ENCODE results near the gene EPB41L3.

DNA sequence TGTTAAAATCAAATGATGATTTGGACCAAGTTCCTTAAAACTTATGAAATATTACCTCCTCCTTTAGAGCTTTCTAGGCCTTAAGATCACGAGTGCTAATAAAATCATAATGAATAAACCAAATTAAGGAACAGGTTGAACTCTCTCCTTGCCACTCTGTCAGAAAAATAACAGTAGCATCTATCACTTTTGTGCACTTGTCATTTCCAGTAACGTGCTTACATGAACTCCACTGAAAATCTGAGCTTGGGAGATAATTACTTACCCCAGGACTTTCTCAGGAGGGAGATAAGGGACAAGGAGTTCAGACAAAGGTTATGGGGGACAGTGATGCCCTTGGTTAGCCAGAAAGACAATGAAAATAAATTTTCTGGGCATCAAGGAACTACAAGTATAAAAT lies 36.0 kb downstream of the EPB41L3 start:
- TF ChIP-seq SIX5 (IDR thresholded peaks at IDR 0.05; ENCODE audit: low read depth, low read length, severe bottlenecking) (no peak), POLR2A (IDR thresholded peaks at IDR 0.05; ENCODE audit: low read depth, low read length) (no peak), RFX5 (IDR thresholded peaks at IDR 0.05; ENCODE audit: low read depth, low read length) (no peak), CEBPB (IDR thresholded peaks at IDR 0.05; ENCODE audit: borderline replicate concordance in 1 of 2, low read depth in 2 of 2, low read length in 2 of 2) (no peak), EZH2 (IDR thresholded peaks at IDR 0.05; ENCODE audit: borderline replicate concordance, control insufficient read depth, low read depth, low read length) (no peak), NRF1 (conservative IDR thresholded peaks at IDR 0.05; ENCODE audit: low read depth, low read length) (no peak), ETV6 (conservative IDR thresholded peaks at IDR 0.05 in 1 of 2, IDR thresholded peaks at IDR 0.05 in 1 of 2; ENCODE audit: borderline replicate concordance in 1 of 2, low read depth in 1 of 2) (no peak), RBBP5 (conservative IDR thresholded peaks at IDR 0.05) (no peak), POLR2AphosphoS5 (IDR thresholded peaks at IDR 0.05; ENCODE audit: low read length) (no peak), SREBF2 (IDR thresholded peaks at IDR 0.05; ENCODE audit: low read length) (no peak), PML (IDR thresholded peaks at IDR 0.05; ENCODE audit: low read length) (no peak)
- TF ChIP-seq, protein P1, sequence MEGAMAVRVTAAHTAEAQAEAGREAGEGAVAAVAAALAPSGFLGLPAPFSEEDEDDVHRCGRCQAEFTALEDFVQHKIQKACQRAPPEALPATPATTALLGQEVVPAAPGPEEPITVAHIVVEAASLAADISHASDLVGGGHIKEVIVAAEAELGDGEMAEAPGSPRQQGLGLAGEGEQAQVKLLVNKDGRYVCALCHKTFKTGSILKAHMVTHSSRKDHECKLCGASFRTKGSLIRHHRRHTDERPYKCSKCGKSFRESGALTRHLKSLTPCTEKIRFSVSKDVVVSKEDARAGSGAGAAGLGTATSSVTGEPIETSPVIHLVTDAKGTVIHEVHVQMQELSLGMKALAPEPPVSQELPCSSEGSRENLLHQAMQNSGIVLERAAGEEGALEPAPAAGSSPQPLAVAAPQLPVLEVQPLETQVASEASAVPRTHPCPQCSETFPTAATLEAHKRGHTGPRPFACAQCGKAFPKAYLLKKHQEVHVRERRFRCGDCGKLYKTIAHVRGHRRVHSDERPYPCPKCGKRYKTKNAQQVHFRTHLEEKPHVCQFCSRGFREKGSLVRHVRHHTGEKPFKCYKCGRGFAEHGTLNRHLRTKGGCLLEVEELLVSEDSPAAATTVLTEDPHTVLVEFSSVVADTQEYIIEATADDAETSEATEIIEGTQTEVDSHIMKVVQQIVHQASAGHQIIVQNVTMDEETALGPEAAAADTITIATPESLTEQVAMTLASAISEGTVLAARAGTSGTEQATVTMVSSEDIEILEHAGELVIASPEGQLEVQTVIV (IDR thresholded peaks at IDR 0.05; ENCODE audit: borderline replicate concordance, partially characterized antibody) = no peak
- TF ChIP-seq, protein P2, sequence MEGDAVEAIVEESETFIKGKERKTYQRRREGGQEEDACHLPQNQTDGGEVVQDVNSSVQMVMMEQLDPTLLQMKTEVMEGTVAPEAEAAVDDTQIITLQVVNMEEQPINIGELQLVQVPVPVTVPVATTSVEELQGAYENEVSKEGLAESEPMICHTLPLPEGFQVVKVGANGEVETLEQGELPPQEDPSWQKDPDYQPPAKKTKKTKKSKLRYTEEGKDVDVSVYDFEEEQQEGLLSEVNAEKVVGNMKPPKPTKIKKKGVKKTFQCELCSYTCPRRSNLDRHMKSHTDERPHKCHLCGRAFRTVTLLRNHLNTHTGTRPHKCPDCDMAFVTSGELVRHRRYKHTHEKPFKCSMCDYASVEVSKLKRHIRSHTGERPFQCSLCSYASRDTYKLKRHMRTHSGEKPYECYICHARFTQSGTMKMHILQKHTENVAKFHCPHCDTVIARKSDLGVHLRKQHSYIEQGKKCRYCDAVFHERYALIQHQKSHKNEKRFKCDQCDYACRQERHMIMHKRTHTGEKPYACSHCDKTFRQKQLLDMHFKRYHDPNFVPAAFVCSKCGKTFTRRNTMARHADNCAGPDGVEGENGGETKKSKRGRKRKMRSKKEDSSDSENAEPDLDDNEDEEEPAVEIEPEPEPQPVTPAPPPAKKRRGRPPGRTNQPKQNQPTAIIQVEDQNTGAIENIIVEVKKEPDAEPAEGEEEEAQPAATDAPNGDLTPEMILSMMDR (IDR thresholded peaks at IDR 0.05 in 2 of 3, conservative IDR thresholded peaks at IDR 0.05 in 1 of 3; ENCODE audit: control insufficient read depth in 2 of 3, extremely low read depth in 1 of 3, insufficient read depth in 1 of 3, low read depth in 3 of 3, low read length in 3 of 3) = no peak
- TF ChIP-seq, protein P3, sequence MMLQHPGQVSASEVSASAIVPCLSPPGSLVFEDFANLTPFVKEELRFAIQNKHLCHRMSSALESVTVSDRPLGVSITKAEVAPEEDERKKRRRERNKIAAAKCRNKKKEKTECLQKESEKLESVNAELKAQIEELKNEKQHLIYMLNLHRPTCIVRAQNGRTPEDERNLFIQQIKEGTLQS (IDR thresholded peaks at IDR 0.05; ENCODE audit: borderline replicate concordance, extremely low read depth, low read depth, low read length) = no peak

Measured in GM12878 (cell line).